K562 (cell line): ENCODE results near the gene GPR108. TPM values are rescaled to one million over a fixed set of nuclear protein-coding genes. Genes with fewer than 3 reads are reported as not detected.

Experiments
- ARHGAP35 ChIP-seq: fragments of 450-650 bp; IDR thresholded peaks from 2 replicates; pipeline ENCODE4 v1.6.1; 2018; ENCODE audit not compliant: partially characterized antibody
- ARID1B ChIP-seq: fragments of 450-650 bp; IDR thresholded peaks from 2 replicates; pipeline ENCODE4 v1.6.1; 2016; ENCODE audit warnings: antibody characterized with exemption, mild to moderate bottlenecking, inconsistent platforms
- ATF1 ChIP-seq, 2 experiments: fragments of 450-650 bp in 1 of 2; IDR thresholded peaks; 2 replicates each; pipeline ENCODE4 v1.6.1; 2016; ENCODE audit warnings: missing compliant biosample characterization in 1 of 2, missing genetic modification characterization in 1 of 2
- KAT7 ChIP-seq: sonication (generic); formaldehyde crosslinking; IDR thresholded peaks from 2 replicates; pipeline ENCODE4 v1.8.0; 2022; ENCODE audit warnings: missing genetic modification reagents, mild to moderate bottlenecking, borderline replicate concordance
- MAZ ChIP-seq, 2 experiments: fragments of 450-650 bp in 1 of 2; sonication (generic) in 1 of 2; formaldehyde crosslinking; IDR thresholded peaks in 1 of 2; conservative IDR thresholded peaks in 1 of 2; 2 replicates each; pipeline versions ENCODE4 v1.4.0 to v1.5.0; 2020; ENCODE audit warnings: mild to moderate bottlenecking in 1 of 2, missing genetic modification reagents in 1 of 2
- MBD1 ChIP-seq: fragments of 250-450 bp; sonication (Bioruptor Pico); IDR thresholded peaks from 2 replicates; pipeline ENCODE4 v1.8.0; 2022; ENCODE audit warnings: inconsistent platforms
- MCM3 ChIP-seq: fragments of 450-650 bp; IDR thresholded peaks from 2 replicates; pipeline ENCODE4 v1.6.1; 2016
- NBN ChIP-seq: fragments of 450-650 bp; IDR thresholded peaks from 2 replicates; pipeline ENCODE4 v1.6.1; 2016; ENCODE audit warnings: low read depth, mild to moderate bottlenecking
- NR2C1 ChIP-seq, 2 experiments: fragments of 450-650 bp; IDR thresholded peaks; 2 replicates each; pipeline ENCODE4 v1.6.1; 2017; ENCODE audit warnings: mild to moderate bottlenecking in 2 of 2, antibody characterized with exemption in 1 of 2, inconsistent platforms in 1 of 2, missing compliant biosample characterization in 1 of 2, missing genetic modification characterization in 1 of 2
- PHF8 ChIP-seq: fragments of 200-600 bp; sonication (generic); IDR thresholded peaks from 2 replicates; pipeline ENCODE4 v1.6.1; 2012; ENCODE audit warnings: mixed run types, mild to moderate bottlenecking, inconsistent platforms, low read length, moderate library complexity, borderline replicate concordance
- SMARCE1 ChIP-seq: fragments of 450-650 bp; IDR thresholded peaks from 2 replicates; pipeline ENCODE4 v1.7.1; 2016; ENCODE audit warnings: mild to moderate bottlenecking
- TAL1 ChIP-seq: fragments of 450-650 bp; IDR thresholded peaks from 2 replicates; pipeline ENCODE4 v1.6.1; 2016; ENCODE audit warnings: mild to moderate bottlenecking
- TEAD4 ChIP-seq, 2 experiments: sonication (generic) in 1 of 2; formaldehyde crosslinking in 1 of 2; IDR thresholded peaks; 2 replicates each; pipeline versions ENCODE4 v1.6.1 to v1.8.0; 2012 to 2022; ENCODE audit warnings: borderline replicate concordance in 1 of 2, inconsistent platforms in 1 of 2, low read length in 1 of 2, mild to moderate bottlenecking in 1 of 2, missing genetic modification reagents in 1 of 2
- U2AF1 ChIP-seq: fragments of 200-400 bp; formaldehyde crosslinking; optimal IDR thresholded peaks from 2 replicates; pipeline ENCODE3; 2017; ENCODE audit warnings: mild to moderate bottlenecking, low read depth, low read length, moderate library complexity
- ZBTB1 ChIP-seq: sonication (generic); formaldehyde crosslinking; IDR thresholded peaks from 2 replicates; pipeline ENCODE4 v1.8.1; 2023; ENCODE audit warnings: missing genetic modification reagents, low read depth, mild to moderate bottlenecking, borderline replicate concordance
- ZEB2 ChIP-seq: fragments of 450-650 bp; IDR thresholded peaks from 2 replicates; pipeline ENCODE4 v1.6.1; 2016
- ZKSCAN3 ChIP-seq: fragments of 250-450 bp; sonication (Bioruptor Pico); IDR thresholded peaks from 2 replicates; pipeline ENCODE4 v1.4.0; 2020
- ZNF12 ChIP-seq: sonication (generic); formaldehyde crosslinking; IDR thresholded peaks from 2 replicates; pipeline ENCODE4 v1.4.0; 2020; ENCODE audit warnings: mild to moderate bottlenecking, missing genetic modification reagents
- ZNF174 ChIP-seq: fragments of 250-450 bp; sonication (Bioruptor Pico); IDR thresholded peaks from 2 replicates; pipeline ENCODE4 v1.4.0; 2020; ENCODE audit warnings: mild to moderate bottlenecking
- ZNF512 ChIP-seq: IDR thresholded peaks from 2 replicates; pipeline ENCODE4 v1.6.1; 2016; ENCODE audit warnings: missing genetic modification characterization, missing compliant biosample characterization
- ZNF639 ChIP-seq, 2 experiments: fragments of 200-800 bp in 1 of 2; sonication (Bioruptor generic) in 1 of 2; sonication (generic) in 1 of 2; formaldehyde crosslinking in 1 of 2; IDR thresholded peaks in 1 of 2; conservative IDR thresholded peaks in 1 of 2; 2 replicates each; pipeline versions ENCODE4 v1.5.0 to v1.6.1; 2016 to 2020; ENCODE audit warnings: missing compliant biosample characterization in 1 of 2, missing genetic modification characterization in 1 of 2, missing genetic modification reagents in 1 of 2
- ZNF740 ChIP-seq, 3 experiments: fragments of 200-800 bp in 1 of 3; sonication (Bioruptor generic) in 1 of 3; sonication (generic) in 1 of 3; formaldehyde crosslinking in 1 of 3; IDR thresholded peaks; 2 replicates each; pipeline versions ENCODE4 v1.6.1 to v1.8.0; 2016 to 2022; ENCODE audit warnings: mild to moderate bottlenecking in 2 of 3, missing compliant biosample characterization in 2 of 3, missing genetic modification characterization in 2 of 3, missing genetic modification reagents in 1 of 3
- ZNF76 ChIP-seq: fragments of 250-450 bp; sonication (Bioruptor Pico); IDR thresholded peaks from 2 replicates; pipeline ENCODE4 v1.4.0; 2020; ENCODE audit warnings: mild to moderate bottlenecking, moderate library complexity, borderline replicate concordance
- polyA plus RNA-seq, 8 experiments: library from polyadenylated mRNA; depleted of rRNA in 4 of 8; stranded (reverse) in 5 of 8; unstranded in 3 of 8; fragments of >200 nt; fragmentation: Nextera tagmentation in 2 of 8; fragmentation: Illumina TruSeq in 1 of 8; extraction: Ambion mirVana in 2 of 8; extraction: Trizol in 1 of 8; gene quantifications; 2 replicates each; pipeline versions ENCODE4 v1.2.1 to v1.2.3, GENCODE V29; 2011 to 2014; ENCODE audit warnings: inconsistent platforms in 1 of 8, missing spikeins in 1 of 8
- total RNA-seq, 7 experiments: library from RNA; depleted of rRNA in 6 of 7; stranded (reverse); fragments of >200 nt in 6 of 7; fragmentation: Illumina TruSeq in 2 of 7; extraction: Trizol in 2 of 7; gene quantifications; 2 replicates each; pipeline versions ENCODE4 v1.2.1 to v1.2.3, GENCODE V29; 2011 to 2021; ENCODE audit warnings: low replicate concordance in 1 of 7

GPR108 gene
- total and polyA plus RNA-seq, 9 of the 15 experiments (the other 6 are each of a cell fraction or from before 2014, with no cell fraction given) = 2.4 to 33.2 (median 24.4) TPM

- no peak for TF ChIP-seq ARHGAP35
- TF ChIP-seq ZNF639 (CRISPR knock-in tag; conservative IDR thresholded peaks at IDR 0.05 in 1 of 2, IDR thresholded peaks at IDR 0.05 in 1 of 2) = no peak
- TF ChIP-seq KAT7 (CRISPR knock-in tag) = peak; percentile 94; the same call in 1 of the 2 replicates
- no peak for TF ChIP-seq SMARCE1
- TF ChIP-seq ATF1 (CRISPR knock-in tag; IDR thresholded peaks at IDR 0.05) = no peak
- TF ChIP-seq ATF1 (tag; IDR thresholded peaks at IDR 0.05) = no peak
- TF ChIP-seq ZNF174 (CRISPR knock-in tag) = no peak
- no peak for TF ChIP-seq ZEB2
- peak; percentile 74; the same call in 1 of the 2 replicates for TF ChIP-seq ZNF740 (CRISPR knock-in tag; IDR thresholded peaks at IDR 0.05)
- peak in 1 of 2 experiments; percentile 65; a peak in 1 of 4 replicates for TF ChIP-seq ZNF740 (tag; IDR thresholded peaks at IDR 0.05)
- no peak for TF ChIP-seq MCM3
- TF ChIP-seq ZBTB1 (CRISPR knock-in tag) = peak; percentile 52; the same call in 1 of the 2 replicates
- TF ChIP-seq MBD1 (CRISPR knock-in tag) = no peak
- TF ChIP-seq NBN = no peak
- TF ChIP-seq TAL1 = no peak
- no peak for TF ChIP-seq NR2C1 (IDR thresholded peaks at IDR 0.05)
- peak; percentile 71; the same call in 1 of the 2 replicates for TF ChIP-seq NR2C1 (tag; IDR thresholded peaks at IDR 0.05)
- TF ChIP-seq TEAD4 (IDR thresholded peaks at IDR 0.05; ENCODE audit: low read length) = no peak
- TF ChIP-seq TEAD4 (CRISPR knock-in tag; IDR thresholded peaks at IDR 0.05; ENCODE audit: borderline replicate concordance) = no peak
- no peak for TF ChIP-seq ZNF512 (tag)
- TF ChIP-seq U2AF1 = no peak
- no peak for TF ChIP-seq MAZ (CRISPR knock-in tag; conservative IDR thresholded peaks at IDR 0.05 in 1 of 2, IDR thresholded peaks at IDR 0.05 in 1 of 2)
- no peak for TF ChIP-seq PHF8
- TF ChIP-seq ZNF76 (CRISPR knock-in tag) = no peak
- no peak for TF ChIP-seq ZKSCAN3
- no peak for TF ChIP-seq ARID1B
- no peak for TF ChIP-seq ZNF12 (CRISPR knock-in tag)
These were observed 480 bp downstream of the GPR108 start (continued) for GRCh38 chr19:6736917-6737283.
